ENCODE data around the gene SCN2B. TPM values are rescaled to one million over a fixed set of nuclear protein-coding genes. Genes with fewer than 3 reads are reported as not detected.

The SCN2B gene
- total and polyA plus RNA-seq, 2 of the 4 experiments (the other 2 are of a cell fraction): under 0.01 to 0.05 TPM

DNA sequence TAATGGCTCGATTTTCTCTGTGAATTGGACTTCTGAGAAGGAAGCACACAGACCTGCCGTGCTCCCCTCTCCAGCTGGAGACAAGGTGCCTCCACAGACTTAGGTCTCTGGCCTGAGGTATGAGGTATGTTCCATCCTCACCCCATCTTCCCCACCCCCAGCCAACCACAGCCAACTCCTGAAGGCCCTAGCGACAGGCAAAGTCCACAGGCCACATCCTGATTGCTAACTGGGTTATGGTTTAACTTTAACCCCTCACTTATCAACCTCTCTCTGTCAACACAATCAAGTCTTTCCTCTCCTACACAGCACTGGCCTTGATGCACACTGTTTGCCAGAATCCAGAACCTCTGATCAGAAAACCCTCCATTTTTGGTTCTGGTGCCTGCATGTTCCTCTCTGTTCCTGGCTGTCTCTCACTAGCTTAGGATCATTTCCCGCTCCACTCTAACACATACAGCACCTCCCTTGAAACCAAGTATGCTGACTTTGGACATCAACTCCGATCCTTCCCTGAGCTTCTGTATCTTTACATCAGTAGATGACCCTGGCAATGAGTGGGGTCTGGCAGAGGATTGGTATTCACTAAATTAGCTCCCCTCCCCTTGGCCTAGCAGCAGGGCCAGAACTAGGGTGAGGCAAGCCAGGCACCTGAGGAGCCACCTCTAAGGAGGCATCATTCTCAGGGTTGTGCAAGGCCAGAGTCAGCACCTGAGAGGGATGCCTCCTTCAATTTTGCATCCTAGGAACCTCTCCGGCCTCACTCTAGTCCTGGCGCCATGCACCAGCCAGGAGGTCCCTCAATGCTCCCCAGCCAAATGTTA is 26.4 kb upstream of the SCN2B start:
- H2AK9ac ChIP-seq (replicated peaks; ENCODE audit: low read depth, low read length, poor library complexity): no peak overlapping the region
- H2BK120ac ChIP-seq (ENCODE audit: low read depth, low read length): no peak overlapping the region
- H3K56ac ChIP-seq (ENCODE audit: extremely low read depth, insufficient read depth, low read length): no peak overlapping the region
- no peaks in the 10 kb centered on the region for H3K9me1 ChIP-seq (ENCODE audit: insufficient read depth, low read length)
- no peaks in the 10 kb centered on the region for H3K79me1 ChIP-seq (ENCODE audit: low read depth in 1 of 2, low read length in 2 of 2)
- H2AFZ ChIP-seq (replicated peaks; ENCODE audit: low read length, poor library complexity): no peak overlapping the region
- intact Hi-C loops (cut with micrococcal nuclease) (no loop called here), dilution Hi-C loops (cut with HindIII; ENCODE audit: low sequenced_read_pairs, unreplicated experiment) (no loop called here), in situ Hi-C loops (cut with MboI; ENCODE audit: low sequenced_read_pairs) (no loop called here)
- H3K18ac ChIP-seq (ENCODE audit: low read depth, low read length): no peak overlapping the region
- ATAC-seq (ENCODE audit: low read depth): no peak
- H3K23ac ChIP-seq (ENCODE audit: low read depth, low read length): no peak overlapping the region
- no peak overlapping the region for H2AK5ac ChIP-seq (ENCODE audit: low read depth, low read length)
- no peak overlapping the region for H3K27ac ChIP-seq (ENCODE audit: insufficient read depth, low read length)
- ChIA-PET POLR2A (ENCODE audit: unreplicated experiment) (no interaction called here), CTCF (no interaction called here)
- no peak overlapping the region for H4K5ac ChIP-seq (ENCODE audit: low read depth, low read length)
- no peak overlapping the region for H3K9ac ChIP-seq (ENCODE audit: low read depth, low read length)
- no TSS peak for BruUV-seq (replicated peaks)
- H2BK20ac ChIP-seq (ENCODE audit: low read depth, low read length): no peak overlapping the region
- TF ChIP-seq FOS (IDR thresholded peaks at IDR 0.05; ENCODE audit: low read depth, low read length): no peak
- no peak for TF ChIP-seq NFE2L2 (IDR thresholded peaks at IDR 0.05; ENCODE audit: low read depth, low read length)
- TF ChIP-seq RCOR1 (IDR thresholded peaks at IDR 0.05; ENCODE audit: insufficient replicate concordance, low read length): no peak
- no peak for TF ChIP-seq MAFK (IDR thresholded peaks at IDR 0.05; ENCODE audit: low read depth, low read length)
- no peak for TF ChIP-seq SMC3 (IDR thresholded peaks at IDR 0.05; ENCODE audit: low read depth, low read length)
- no peak for TF ChIP-seq RAD21 (IDR thresholded peaks at IDR 0.05; ENCODE audit: low read length)
- TF ChIP-seq, protein P1, sequence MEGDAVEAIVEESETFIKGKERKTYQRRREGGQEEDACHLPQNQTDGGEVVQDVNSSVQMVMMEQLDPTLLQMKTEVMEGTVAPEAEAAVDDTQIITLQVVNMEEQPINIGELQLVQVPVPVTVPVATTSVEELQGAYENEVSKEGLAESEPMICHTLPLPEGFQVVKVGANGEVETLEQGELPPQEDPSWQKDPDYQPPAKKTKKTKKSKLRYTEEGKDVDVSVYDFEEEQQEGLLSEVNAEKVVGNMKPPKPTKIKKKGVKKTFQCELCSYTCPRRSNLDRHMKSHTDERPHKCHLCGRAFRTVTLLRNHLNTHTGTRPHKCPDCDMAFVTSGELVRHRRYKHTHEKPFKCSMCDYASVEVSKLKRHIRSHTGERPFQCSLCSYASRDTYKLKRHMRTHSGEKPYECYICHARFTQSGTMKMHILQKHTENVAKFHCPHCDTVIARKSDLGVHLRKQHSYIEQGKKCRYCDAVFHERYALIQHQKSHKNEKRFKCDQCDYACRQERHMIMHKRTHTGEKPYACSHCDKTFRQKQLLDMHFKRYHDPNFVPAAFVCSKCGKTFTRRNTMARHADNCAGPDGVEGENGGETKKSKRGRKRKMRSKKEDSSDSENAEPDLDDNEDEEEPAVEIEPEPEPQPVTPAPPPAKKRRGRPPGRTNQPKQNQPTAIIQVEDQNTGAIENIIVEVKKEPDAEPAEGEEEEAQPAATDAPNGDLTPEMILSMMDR (conservative IDR thresholded peaks at IDR 0.05; ENCODE audit: low read depth, low read length): no peak
- no peak for TF ChIP-seq ELK1 (IDR thresholded peaks at IDR 0.05; ENCODE audit: borderline replicate concordance, low read depth, low read length)
- TF ChIP-seq RFX5 (IDR thresholded peaks at IDR 0.05; ENCODE audit: low read depth, low read length): no peak
- no peak for TF ChIP-seq BHLHE40 (IDR thresholded peaks at IDR 0.05; ENCODE audit: low read depth, low read length)
- TF ChIP-seq MXI1 (IDR thresholded peaks at IDR 0.05; ENCODE audit: borderline replicate concordance, low read depth, low read length): no peak
- TF ChIP-seq CEBPB (IDR thresholded peaks at IDR 0.05; ENCODE audit: low read depth, low read length): no peak
- no peak overlapping the region for H4K8ac ChIP-seq (ENCODE audit: low read depth in 2 of 2, low read length in 2 of 2)
- no peak overlapping the region for H3K4me3 ChIP-seq (ENCODE audit: insufficient read depth, low read depth, low read length)
- H3K36me3 ChIP-seq (ENCODE audit: control insufficient read depth, insufficient read depth, low read length): no peaks in the 10 kb centered on the region
- no peak overlapping the region for H4K91ac ChIP-seq (ENCODE audit: insufficient read depth, low read depth, low read length)
- H3K9me3 ChIP-seq (ENCODE audit: control insufficient read depth, insufficient read depth, low read length): no peaks in the 10 kb centered on the region
- H3K27me3 ChIP-seq (ENCODE audit: control insufficient read depth, insufficient read depth, low read length): peaks cover 10% of the 10 kb centered on the region
- no peaks in the 10 kb centered on the region for H4K20me1 ChIP-seq (ENCODE audit: insufficient read depth, low read length)
- H3K4me1 ChIP-seq (ENCODE audit: control insufficient read depth, insufficient read depth, low read length): no peaks in the 10 kb centered on the region
- 74% methylated on average over 3 of the region's 7 CpGs; no CpG with 5 or more reads in 1 of the 2 experiments for WGBS, 2 experiments (ENCODE audit: extremely low coverage in 2 of 2, insufficient read length in 1 of 2)
- no peak overlapping the region for H2BK5ac ChIP-seq (ENCODE audit: low read depth, low read length, poor library complexity, severe bottlenecking)
- H3K4ac ChIP-seq (ENCODE audit: low read depth, low read length): no peak overlapping the region
- H3K4me2 ChIP-seq (ENCODE audit: low read depth, low read length): no peak overlapping the region
- no peak for DNase-seq
- no peak overlapping the region for H2BK15ac ChIP-seq (ENCODE audit: low read depth, low read length)
- no peak overlapping the region for H3K14ac ChIP-seq (replicated peaks; ENCODE audit: low read depth, low read length)

Measured in IMR-90 (cell line).